IPS-18a (cell line): Measurements from ENCODE around the gene HOXA13.

Experiments
- H3K27ac ChIP-seq: one replicate; pipeline ENCODE4 v1.5.1; 2013; ENCODE audit warnings: low read length
- H3K27me3 ChIP-seq: one replicate; pipeline ENCODE4 v1.6.1; 2013; ENCODE audit warnings: mild to moderate bottlenecking, low read length; ENCODE audit not compliant: control insufficient read depth, insufficient read depth
- H3K36me3 ChIP-seq: one replicate; pipeline ENCODE4 v1.6.1; 2013; ENCODE audit warnings: low read depth, low read length; ENCODE audit not compliant: control insufficient read depth
- H3K4me1 ChIP-seq: one replicate; pipeline ENCODE4 v1.6.1; 2013; ENCODE audit warnings: low read depth, low read length; ENCODE audit not compliant: control insufficient read depth
- H3K4me3 ChIP-seq: one replicate; pipeline ENCODE4 v1.5.1; 2013; ENCODE audit warnings: low read length
- H3K9ac ChIP-seq: one replicate; pipeline ENCODE4 v1.6.1; 2013; ENCODE audit warnings: mild to moderate bottlenecking, low read length, moderate library complexity
- H3K9me3 ChIP-seq: one replicate; pipeline ENCODE4 v1.6.1; 2013; ENCODE audit warnings: low read depth, low read length; ENCODE audit not compliant: control insufficient read depth

Gene HOXA13

DNA sequence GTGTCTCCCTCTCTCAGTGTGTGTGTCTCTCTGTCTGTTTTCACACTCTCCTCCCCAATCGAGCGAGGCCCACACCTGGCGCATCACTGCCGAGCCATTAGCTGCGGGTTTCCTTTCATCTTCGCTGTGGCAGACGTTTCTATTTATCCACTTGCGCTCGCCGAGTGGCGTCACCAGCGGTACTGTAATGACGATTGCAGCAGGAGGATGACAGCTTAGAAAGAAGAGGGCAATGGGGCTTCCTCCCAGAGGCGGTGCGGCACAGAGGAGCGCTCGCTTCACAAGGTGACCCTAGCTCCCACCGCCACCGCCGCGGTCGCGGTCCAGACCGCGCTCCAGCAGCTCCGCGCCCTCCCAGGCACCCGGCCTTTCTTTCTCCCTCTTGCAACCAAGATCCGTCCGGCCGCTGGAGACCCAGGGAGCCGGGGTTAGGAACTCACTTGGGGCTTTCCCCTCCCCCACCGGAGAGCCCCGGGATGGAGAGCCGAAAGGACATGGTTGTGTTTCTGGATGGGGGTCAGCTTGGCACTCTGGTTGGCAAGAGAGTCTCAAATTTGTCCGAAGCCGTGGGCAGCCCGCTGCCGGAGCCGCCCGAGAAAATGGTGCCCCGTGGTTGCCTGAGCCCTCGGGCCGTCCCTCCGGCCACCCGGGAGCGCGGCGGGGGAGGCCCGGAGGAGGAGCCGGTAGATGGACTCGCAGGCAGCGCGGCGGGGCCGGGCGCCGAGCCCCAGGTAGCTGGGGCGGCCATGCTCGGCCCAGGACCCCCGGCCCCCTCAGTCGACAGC, 42.9 kb upstream of the HOXA13 start, which contains the start of gene EVX1:
Gene EVX1 (plus strand): TSS at position 248 of the 785 bp plus-strand sequence. CDS start 229 bp downstream, at position 477.
- peaks cover 20% of the 10 kb centered on the region for H3K4me1 ChIP-seq
- no peaks in the 10 kb centered on the region for H3K9me3 ChIP-seq
- no peak within 1 kb of the TSS for H3K9ac ChIP-seq
- H3K36me3 ChIP-seq: no peaks in the 10 kb centered on the region
- peak within 1 kb of the TSS; percentile 18 for H3K4me3 ChIP-seq
- peaks cover 100% of the 10 kb centered on the region for H3K27me3 ChIP-seq
- H3K27ac ChIP-seq: no peak within 1 kb of the TSS

DNA sequence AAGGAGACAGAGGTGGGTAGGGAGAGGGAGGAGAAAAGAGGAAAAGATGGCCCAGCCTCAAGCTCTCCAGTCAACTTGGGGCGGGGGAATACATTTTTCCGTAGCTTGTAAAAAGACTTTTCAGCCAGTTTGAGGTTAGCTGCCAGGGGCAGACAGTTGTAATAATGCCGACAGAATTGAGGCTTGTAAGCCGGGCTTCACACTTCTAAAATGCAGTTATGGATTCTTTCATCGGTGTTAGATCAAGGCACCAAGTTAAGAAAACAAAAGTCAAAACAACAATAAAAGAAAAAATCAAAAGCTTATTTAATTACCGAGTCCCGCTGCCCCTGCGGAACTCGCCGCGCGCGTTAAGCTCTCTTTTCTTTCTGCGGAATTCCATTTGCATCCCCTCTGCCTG, 42.3 kb upstream of the HOXA13 start:
- peak overlapping the region; percentile 16 for H3K4me3 ChIP-seq
- peaks cover 100% of the 10 kb centered on the region for H3K27me3 ChIP-seq
- H3K27ac ChIP-seq: no peak overlapping the region
- H3K36me3 ChIP-seq: no peaks in the 10 kb centered on the region
- no peak overlapping the region for H3K9ac ChIP-seq
- peaks cover 20% of the 10 kb centered on the region for H3K4me1 ChIP-seq
- no peaks in the 10 kb centered on the region for H3K9me3 ChIP-seq

DNA sequence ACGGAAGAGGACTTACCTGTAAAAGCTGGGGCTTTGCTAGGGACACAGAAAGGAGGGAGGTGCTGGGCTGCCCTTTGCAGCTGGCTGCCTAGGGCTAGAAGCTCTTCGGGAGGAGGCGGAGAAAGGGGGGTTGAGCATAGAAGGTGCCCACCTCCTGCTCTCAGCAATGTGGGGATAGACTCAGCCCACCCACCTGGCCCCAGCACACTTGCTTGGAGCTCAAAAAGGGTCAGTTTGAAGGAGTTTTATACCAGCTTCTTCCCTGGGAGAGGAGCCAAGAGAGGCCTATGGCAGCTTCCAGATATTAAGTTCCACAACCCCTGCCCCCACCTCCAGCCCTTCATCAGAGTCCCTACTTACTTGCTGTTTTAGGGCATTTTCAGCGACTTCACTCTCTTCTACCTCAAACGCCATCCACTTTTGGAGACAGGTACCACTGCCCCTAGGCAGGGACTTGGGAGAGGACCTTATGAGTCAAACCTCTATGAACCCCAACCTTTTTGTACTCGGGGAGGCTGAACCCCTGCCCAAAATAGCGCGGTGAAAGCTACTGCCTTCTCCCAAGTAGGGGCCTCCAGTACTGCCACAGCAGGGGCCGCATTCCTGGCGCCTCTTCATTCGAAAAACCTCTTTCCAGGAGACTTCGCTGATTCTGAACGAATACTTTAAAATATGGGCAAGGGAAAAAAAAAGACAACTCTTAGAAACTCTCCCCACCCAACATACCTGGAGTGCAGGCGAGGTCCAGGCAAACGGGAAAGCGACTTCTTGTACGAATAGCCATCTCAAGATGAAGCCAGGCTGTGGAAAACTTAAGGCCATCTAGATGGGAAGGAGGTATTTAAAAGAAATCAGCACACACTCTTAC, 41.5 kb upstream of the HOXA13 start:
- Histone ChIP-seq H3K4me1 (peaks cover 20% of the 10 kb centered on the region), H3K36me3 (no peaks in the 10 kb centered on the region), H3K27ac (no peak overlapping the region), H3K27me3 (peaks cover 100% of the 10 kb centered on the region), H3K9me3 (no peaks in the 10 kb centered on the region), H3K4me3 (no peak overlapping the region), H3K9ac (no peak overlapping the region)

DNA sequence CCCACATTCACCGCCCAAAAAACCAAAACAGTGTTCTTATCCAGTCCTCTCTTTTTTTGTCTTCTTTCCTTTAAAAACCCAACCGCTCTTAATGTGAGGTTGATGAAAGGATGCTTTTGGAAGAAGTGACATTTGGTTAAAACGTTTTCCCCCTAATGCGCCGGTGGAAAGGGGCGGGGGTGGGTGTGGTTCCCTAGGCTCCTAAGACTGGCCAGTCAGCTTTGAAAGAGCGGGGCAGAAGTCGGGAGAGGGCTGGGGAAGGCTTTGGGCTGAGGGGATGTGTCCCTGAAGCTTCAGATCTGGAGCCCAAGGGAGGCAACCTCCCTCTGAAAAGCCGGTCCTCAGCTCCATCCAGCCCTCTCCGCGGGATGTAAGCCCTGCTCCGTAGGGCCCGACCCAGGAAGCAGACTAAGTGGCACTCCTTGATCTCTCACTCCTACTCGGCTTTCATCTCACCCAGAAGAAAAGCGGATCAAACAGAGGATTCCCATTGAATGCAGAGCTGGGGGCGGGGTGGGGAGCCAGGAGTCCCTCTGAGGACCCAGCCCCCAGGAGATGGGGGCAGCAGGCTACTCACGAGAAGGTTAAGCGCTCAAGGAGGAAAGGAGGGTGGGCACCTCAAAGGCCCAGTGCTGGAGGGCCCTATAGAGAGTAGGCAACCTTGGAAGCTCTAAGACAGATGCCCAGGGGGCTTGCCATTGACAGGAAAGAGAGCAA, 40.3 kb upstream of the HOXA13 start:
- Histone ChIP-seq H3K9me3 (no peaks in the 10 kb centered on the region), H3K4me3 (peak overlapping the region; percentile 10), H3K27me3 (peaks cover 100% of the 10 kb centered on the region), H3K36me3 (no peaks in the 10 kb centered on the region), H3K9ac (no peak overlapping the region), H3K27ac (no peak overlapping the region), H3K4me1 (peaks cover 15% of the 10 kb centered on the region)

DNA sequence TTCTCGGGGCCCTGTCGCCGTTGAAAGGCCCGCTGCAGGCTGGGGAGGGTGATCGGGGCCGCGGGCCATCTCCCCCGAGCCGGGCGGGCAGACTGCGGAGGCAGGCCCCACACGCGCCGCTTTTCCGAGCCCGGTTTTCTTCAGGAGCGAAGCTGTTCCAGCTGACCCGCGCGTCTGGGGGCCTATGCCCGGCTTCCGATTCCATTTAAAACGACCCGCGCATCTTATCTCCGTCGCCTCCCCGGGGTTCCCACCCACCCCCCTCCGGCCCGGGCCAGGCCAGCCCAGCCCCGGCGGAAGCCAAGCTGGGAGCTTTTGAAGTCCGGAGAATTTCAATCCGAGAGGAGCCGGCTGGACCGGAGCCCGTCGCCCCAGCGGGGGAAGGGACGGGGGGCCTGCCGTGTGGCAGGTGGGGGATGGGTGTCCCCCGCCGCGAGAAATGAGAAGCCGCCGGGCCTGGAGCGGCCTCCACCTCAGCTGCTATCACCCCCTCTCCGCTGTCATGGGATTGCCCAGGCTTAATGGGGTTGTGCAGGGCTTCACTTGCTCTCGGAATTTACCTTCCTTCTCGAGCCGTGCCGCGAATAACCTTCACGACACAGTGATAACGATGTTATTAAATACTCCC, 39.6 kb upstream of the HOXA13 start:
- no peaks in the 10 kb centered on the region for H3K9me3 ChIP-seq
- no peak overlapping the region for H3K27ac ChIP-seq
- peaks cover 15% of the 10 kb centered on the region for H3K4me1 ChIP-seq
- H3K27me3 ChIP-seq: peaks cover 100% of the 10 kb centered on the region
- no peak overlapping the region for H3K9ac ChIP-seq
- H3K36me3 ChIP-seq: no peaks in the 10 kb centered on the region
- peak overlapping the region; percentile 10 for H3K4me3 ChIP-seq

DNA sequence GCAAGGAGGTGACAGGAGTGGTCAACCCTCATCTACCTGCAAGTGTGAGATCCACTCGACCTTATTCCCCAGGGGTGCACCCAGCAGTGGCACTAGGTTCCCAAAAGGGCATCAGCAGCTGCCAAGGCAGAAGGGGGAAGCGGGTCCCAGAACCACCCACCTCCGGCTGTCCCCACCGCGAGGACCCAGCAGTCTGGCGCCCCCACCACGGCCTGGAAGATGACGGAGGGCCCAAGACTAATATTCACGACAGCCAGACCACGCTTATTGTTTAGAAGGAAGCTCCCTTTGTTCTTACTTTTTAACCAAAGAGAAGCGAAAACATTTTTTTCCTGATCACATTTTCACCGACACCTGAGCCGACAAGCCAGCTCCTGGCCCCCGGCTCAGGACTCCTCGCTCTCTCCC, 39.1 kb upstream of the HOXA13 start:
- Histone ChIP-seq H3K9ac (no peak overlapping the region), H3K27me3 (peaks cover 100% of the 10 kb centered on the region), H3K27ac (no peak overlapping the region), H3K4me1 (peaks cover 15% of the 10 kb centered on the region), H3K36me3 (no peaks in the 10 kb centered on the region), H3K4me3 (peak overlapping the region; percentile 10), H3K9me3 (no peaks in the 10 kb centered on the region)

DNA sequence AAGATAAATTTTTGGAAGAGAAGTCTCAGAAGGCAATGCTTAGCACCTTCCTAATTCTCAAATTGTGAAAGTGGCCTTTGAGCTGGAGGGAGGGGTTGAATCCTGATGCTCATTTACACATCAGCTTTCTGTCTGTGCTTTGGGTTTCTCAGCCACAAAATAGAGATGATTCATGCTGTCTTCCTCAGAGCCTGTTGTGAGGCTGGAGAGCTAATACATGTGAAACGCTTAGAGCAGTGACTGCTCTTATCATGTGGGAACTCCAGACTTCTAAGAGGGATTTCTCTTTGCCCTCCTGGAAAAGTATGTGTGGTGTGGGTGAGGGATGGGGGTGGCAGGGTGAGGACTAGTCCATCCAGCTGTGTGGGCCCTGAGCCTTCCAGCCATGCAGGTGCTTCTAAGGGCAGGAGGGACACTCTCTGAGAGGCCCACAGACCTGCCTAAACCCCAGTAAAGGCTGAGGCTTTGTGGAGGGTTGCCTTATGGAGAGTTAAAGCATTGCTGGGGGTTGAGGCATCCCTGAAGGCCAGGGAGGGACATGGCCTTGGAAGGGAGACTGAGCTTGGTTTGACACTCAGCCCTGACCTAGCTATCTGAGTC, 37.9 kb upstream of the HOXA13 start:
- H3K36me3 ChIP-seq: no peaks in the 10 kb centered on the region
- H3K27ac ChIP-seq: no peak overlapping the region
- H3K27me3 ChIP-seq: peaks cover 100% of the 10 kb centered on the region
- no peak overlapping the region for H3K4me3 ChIP-seq
- no peaks in the 10 kb centered on the region for H3K9me3 ChIP-seq
- no peak overlapping the region for H3K9ac ChIP-seq
- peaks cover 15% of the 10 kb centered on the region for H3K4me1 ChIP-seq

DNA sequence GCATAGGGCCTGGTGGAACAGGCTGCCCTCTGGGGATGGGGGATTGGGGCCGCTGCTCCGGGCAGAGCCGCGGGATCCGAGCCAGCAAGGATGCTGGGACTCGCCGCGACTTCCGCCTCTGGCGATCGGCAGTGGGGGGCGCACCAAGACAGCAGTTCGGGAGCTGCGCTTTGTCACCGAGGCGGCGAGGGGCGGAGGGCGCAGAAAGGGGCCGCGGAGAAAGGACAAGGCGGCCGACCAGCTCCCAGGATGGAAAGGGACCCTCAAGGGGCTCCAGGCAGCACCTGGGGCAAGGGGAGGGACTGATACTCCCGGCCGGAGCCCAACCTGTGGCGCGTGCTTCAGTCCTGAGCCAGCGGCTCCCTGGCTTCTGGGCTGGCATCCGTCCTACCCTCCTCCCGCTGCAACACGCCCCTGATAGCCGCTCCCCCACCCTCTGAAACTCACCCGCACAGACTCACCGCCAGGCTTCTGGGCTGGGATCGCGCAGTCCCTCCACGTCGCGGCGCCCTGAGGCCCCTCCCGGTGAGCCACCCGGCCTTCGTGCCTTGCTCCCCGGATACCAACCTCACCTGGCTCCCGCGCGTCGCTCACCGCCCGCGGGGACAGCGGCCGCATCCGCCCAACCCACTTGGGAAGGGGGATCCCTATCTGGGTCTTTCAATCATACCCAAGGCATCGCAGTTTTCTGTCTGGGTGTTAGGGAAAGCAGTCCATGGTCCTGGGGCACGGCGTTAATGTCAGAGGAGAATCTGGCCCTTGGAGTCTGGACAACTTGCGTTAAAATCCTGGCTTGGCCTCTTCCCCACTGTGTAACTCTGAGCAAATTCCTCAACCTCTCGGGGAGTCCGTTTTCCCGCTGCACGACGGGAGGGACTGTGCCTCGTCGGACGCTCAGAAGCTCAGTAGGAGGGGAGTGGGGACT, 35.8 kb upstream of the HOXA13 start:
- no peaks in the 10 kb centered on the region for H3K4me1 ChIP-seq
- peaks cover 92% of the 10 kb centered on the region for H3K27me3 ChIP-seq
- no peak overlapping the region for H3K9ac ChIP-seq
- no peaks in the 10 kb centered on the region for H3K36me3 ChIP-seq
- H3K9me3 ChIP-seq: no peaks in the 10 kb centered on the region
- H3K27ac ChIP-seq: no peak overlapping the region
- peak overlapping the region; percentile 34 for H3K4me3 ChIP-seq

DNA sequence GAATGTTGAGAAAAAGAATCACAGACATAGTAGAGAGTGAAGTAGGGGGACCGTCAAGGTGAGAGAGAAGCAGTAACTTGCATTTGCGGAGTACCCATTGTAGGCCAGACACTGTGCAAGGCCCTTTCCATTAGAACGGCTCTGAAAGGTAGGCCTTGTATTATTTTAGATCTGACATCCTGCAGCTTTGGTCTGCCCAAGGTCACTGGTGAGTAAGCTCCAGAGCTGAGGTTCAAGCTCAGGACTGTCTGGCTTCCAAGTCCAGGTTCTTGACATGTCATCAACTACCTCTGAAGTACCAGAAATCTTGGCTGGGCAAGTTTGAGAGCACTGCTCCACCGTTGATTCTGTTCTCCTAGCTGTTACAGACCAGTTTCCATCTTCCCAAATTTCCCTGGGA, 29.6 kb upstream of the HOXA13 start:
- H3K27ac ChIP-seq: no peak overlapping the region
- H3K4me1 ChIP-seq: no peaks in the 10 kb centered on the region
- H3K4me3 ChIP-seq: no peak overlapping the region
- peaks cover 92% of the 10 kb centered on the region for H3K27me3 ChIP-seq
- H3K9ac ChIP-seq: no peak overlapping the region
- no peaks in the 10 kb centered on the region for H3K9me3 ChIP-seq
- no peaks in the 10 kb centered on the region for H3K36me3 ChIP-seq
